Right atrium auricular region (tissue), 2 donors: ENCODE results near the gene PKDREJ. TPM values are rescaled to one million over a fixed set of nuclear protein-coding genes. Genes with fewer than 3 reads are reported as not detected.

Experiments
- DNase-seq: peaks from one replicate; pipeline ENCODE4 v3.0.0-alpha.2; 2019; ENCODE audit warnings: low spot score
- H3K27ac ChIP-seq, 2 donors: fragments of 200-600 bp; sonication (generic); 1 replicate in 1 of 2; 2 replicates in 1 of 2; pipeline ENCODE4 v1.5.1; 2016 to 2019
- H3K27me3 ChIP-seq, 2 donors: fragments of 200-600 bp; sonication (generic); one replicate each; pipeline versions ENCODE4 v1.5.1 to v1.6.0; 2017 to 2019
- H3K36me3 ChIP-seq: fragments of 200-600 bp; sonication (generic); one replicate; pipeline ENCODE4 v1.5.1; 2016
- H3K4me1 ChIP-seq, 2 donors: fragments of 200-600 bp; sonication (generic); one replicate each; pipeline versions ENCODE4 v1.5.1 to v1.6.0; 2017 to 2019
- H3K4me3 ChIP-seq, 2 donors: fragments of 200-600 bp; sonication (generic); 1 replicate in 1 of 2; 2 replicates in 1 of 2; pipeline ENCODE4 v1.5.1; 2017 to 2019; ENCODE audit warnings: mild to moderate bottlenecking in 1 of 2, moderate library complexity in 1 of 2
- H3K9me3 ChIP-seq, 2 donors: fragments of 200-600 bp; sonication (generic); one replicate each; pipeline ENCODE4 v1.5.1; 2019
- total RNA-seq, 2 donors: library from RNA; depleted of rRNA; stranded (reverse); fragments of >200 nt; gene quantifications; one replicate each; pipeline ENCODE4 v1.1.0, GENCODE V29; 2016
- TF ChIP-seq, protein P1 (sequence below), 2 donors: fragments of 200-600 bp; sonication (generic); IDR thresholded peaks; one replicate each; pipeline ENCODE4 v1.5.1; 2019; ENCODE audit warnings: antibody characterized with exemption in 2 of 2

PKDREJ gene
- total RNA-seq, 2 donors from 2014 or later = 0.04 to 0.07 TPM

DNA sequence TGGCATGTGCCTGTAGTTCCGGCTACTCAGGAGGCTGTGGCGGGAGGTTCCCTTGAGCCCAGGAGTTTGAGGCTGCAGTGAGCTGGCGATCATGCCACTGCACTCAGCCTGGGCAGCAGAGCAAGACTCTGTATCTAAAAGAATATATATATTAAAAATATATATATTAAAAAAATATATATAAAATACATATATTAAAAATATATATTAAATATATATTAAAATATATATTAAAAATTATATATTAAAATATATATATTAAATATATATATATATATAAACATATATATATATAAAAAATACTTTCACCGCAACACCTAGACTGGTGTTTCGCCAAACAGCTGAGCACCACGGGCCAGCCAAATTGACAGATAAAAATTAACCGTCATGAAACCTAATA, 13.4 kb upstream of the PKDREJ start:
- DNase-seq = no peak
- Histone ChIP-seq H3K36me3 (peaks cover 94% of the 10 kb centered on the region), H3K27ac (no peak overlapping the region), H3K4me3 (no peak overlapping the region), H3K9me3 (no peaks in the 10 kb centered on the region), H3K27me3 (no peaks in the 10 kb centered on the region), H3K4me1 (peaks cover 0 to 16% of the 10 kb centered on the region in 2 donors)
- TF ChIP-seq, protein P1, sequence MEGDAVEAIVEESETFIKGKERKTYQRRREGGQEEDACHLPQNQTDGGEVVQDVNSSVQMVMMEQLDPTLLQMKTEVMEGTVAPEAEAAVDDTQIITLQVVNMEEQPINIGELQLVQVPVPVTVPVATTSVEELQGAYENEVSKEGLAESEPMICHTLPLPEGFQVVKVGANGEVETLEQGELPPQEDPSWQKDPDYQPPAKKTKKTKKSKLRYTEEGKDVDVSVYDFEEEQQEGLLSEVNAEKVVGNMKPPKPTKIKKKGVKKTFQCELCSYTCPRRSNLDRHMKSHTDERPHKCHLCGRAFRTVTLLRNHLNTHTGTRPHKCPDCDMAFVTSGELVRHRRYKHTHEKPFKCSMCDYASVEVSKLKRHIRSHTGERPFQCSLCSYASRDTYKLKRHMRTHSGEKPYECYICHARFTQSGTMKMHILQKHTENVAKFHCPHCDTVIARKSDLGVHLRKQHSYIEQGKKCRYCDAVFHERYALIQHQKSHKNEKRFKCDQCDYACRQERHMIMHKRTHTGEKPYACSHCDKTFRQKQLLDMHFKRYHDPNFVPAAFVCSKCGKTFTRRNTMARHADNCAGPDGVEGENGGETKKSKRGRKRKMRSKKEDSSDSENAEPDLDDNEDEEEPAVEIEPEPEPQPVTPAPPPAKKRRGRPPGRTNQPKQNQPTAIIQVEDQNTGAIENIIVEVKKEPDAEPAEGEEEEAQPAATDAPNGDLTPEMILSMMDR (IDR thresholded peaks at IDR 0.05) = no peak

DNA sequence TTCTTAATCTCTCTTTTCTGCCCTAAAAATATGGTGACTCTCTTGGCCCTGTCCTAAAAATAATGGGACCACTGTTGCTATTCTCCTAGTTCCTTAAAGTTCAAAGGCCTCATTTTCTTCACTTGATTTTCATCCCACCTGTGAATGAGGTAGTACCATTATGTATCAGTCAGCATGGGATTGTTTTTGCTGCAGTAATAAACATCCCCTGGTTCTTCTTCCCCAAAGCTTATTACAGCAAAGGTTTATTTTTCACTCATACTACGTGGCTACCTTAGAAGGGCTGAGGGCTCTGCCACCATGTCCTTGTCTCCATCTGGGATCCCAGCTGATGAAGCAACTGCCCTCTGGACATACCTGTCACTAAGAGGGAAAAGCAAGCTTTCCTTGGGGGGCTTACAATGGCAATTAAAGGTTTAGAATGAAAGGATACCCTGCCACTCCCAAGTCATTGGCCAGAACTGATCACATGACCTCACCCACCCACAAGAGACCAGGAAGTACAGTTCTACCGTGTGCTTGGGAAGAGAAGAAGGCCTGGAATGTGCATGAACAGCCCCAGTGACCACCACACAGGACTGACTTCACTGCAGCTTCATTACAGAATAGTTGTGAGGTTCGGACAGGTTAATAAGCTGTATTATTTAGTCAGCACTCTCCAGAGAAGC, 12.4 kb upstream of the PKDREJ start:
- Histone ChIP-seq H3K4me1 (peaks cover 0 to 15% of the 10 kb centered on the region in 2 donors), H3K27ac (no peak overlapping the region), H3K36me3 (peaks cover 84% of the 10 kb centered on the region), H3K9me3 (no peaks in the 10 kb centered on the region), H3K27me3 (no peaks in the 10 kb centered on the region), H3K4me3 (no peak overlapping the region)
- DNase-seq = no peak
- TF ChIP-seq, protein P1 (IDR thresholded peaks at IDR 0.05) = no peak

DNA sequence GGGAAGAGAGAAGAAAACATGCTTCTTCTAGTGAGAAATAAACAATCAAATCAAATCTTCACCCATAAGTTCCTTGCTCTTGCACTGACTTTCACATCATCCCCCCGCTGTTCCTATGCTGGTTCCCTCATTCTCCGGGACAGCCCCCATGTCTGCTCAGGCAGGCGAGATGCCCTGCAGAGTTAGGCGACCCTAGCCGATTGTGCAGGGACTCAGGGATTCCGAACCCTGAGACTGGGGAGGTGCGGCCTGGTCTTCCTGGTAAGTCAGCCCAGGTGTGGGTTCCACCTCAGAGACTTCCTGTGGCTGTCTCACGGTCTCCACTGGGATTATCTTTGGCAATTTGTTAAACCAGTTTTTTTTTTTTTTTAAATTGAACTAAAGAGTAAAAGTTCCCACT, 11.2 kb upstream of the PKDREJ start:
- TF ChIP-seq, protein P1 (IDR thresholded peaks at IDR 0.05) = no peak
- H3K9me3 ChIP-seq = no peaks in the 10 kb centered on the region
- DNase-seq = no peak
- H3K27ac ChIP-seq = no peak overlapping the region
- H3K4me1 ChIP-seq = peaks cover 0 to 9% of the 10 kb centered on the region in 2 donors
- no peaks in the 10 kb centered on the region for H3K27me3 ChIP-seq
- H3K4me3 ChIP-seq = no peak overlapping the region
- H3K36me3 ChIP-seq = peaks cover 72% of the 10 kb centered on the region

DNA sequence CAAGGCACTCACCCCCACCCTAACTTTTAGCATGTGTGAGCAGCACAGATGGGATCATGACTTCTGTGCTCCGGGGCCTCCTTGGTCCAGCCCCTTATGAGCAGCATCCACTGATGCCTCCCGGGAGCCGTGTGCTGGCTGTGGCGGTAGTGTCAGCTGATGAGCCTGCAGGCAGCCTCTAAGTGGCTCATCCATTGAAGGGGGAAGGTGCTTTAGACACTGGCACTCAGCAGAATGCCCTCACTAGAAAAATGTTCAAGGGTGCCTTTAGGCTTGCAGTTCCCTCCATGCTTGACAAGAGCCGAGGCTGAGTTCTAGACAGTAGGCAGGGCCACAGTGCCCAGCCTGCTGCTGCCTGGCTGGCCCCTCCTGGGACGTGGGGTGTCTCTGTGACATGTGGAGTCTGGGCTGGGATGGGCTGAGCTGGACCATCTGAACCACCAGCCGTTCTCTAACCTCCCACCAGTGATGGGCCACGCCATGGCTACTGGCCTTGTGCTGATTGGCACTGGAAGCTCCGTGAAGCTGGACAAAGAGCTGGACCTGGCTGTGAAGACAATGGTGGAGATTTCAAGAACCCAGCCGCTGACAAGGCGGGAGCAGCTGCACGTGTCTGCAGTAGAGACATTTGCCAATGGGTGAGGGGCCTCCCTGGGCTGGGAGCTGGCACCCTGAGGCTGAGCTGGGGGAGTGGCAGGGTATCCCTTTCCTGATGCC, 10.4 kb upstream of the PKDREJ start:
- Histone ChIP-seq H3K4me1 (peaks cover 0 to 17% of the 10 kb centered on the region in 2 donors), H3K4me3 (no peak overlapping the region), H3K27me3 (no peaks in the 10 kb centered on the region), H3K36me3 (peaks cover 64% of the 10 kb centered on the region), H3K27ac (peak overlapping the region in 1 of 2 donors; percentile 59), H3K9me3 (no peaks in the 10 kb centered on the region)
- DNase-seq = no peak
- TF ChIP-seq, protein P1 (IDR thresholded peaks at IDR 0.05) = no peak

DNA sequence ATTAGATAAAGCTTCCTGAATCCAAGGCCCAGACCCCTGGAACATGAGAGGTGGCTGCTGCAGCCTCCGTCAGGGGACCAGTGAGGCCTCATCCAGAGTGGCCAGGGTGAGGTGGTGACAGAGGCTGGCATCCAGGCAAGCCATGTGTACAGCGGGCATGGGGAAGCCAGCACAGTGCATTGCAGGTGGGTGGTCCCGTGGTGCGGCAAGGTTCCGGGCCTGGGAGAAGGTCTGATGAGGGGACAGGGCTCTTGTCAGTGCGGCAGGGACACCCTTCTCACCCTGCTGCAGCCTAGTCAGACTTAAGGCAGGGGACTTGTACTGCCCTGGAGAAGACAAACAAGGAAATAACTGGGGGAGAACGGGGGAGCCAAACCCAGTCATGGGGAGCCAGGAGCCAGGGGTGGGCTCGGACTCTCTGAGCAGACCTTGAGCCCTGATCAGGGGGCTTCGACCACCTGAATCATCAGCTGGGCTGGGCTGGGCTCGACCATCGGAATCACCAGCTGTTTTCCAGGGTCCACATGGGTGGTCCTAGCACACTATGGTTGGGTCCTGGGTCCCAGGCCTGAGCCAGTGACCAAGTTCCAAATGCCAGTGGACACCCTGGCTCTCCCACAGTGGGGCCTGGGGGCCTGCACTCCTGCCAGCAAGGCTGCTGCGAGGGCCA, 9.8 kb upstream of the PKDREJ start:
- Histone ChIP-seq H3K36me3 (peaks cover 57% of the 10 kb centered on the region), H3K4me3 (no peak overlapping the region), H3K27ac (peak overlapping the region in 1 of 2 donors; percentile 59), H3K4me1 (peaks cover 0 to 22% of the 10 kb centered on the region in 2 donors), H3K9me3 (no peaks in the 10 kb centered on the region), H3K27me3 (no peaks in the 10 kb centered on the region)
- DNase-seq = no peak
- TF ChIP-seq, protein P1 (IDR thresholded peaks at IDR 0.05) = no peak
